Parathyroid adenoma (tissue), 2 donors: Measurements from ENCODE around the gene CRB2.

Experiments used
- H2AFZ ChIP-seq: fragments of 300-600 bp; sonication (generic); one replicate; pipeline ENCODE4 v1.7.0; 2017; ENCODE audit warnings: antibody characterized with exemption, mild to moderate bottlenecking
- H3K27ac ChIP-seq: fragments of 300-600 bp; sonication (generic); one replicate; pipeline ENCODE4 v1.7.0; 2017
- H3K27me3 ChIP-seq: fragments of 300-600 bp; sonication (generic); one replicate; pipeline ENCODE4 v1.7.0; 2017; ENCODE audit warnings: low read length; ENCODE audit not compliant: control insufficient read depth, insufficient read depth
- H3K36me3 ChIP-seq: fragments of 300-600 bp; sonication (generic); one replicate; pipeline ENCODE4 v1.7.0; 2017; ENCODE audit warnings: low read length; ENCODE audit not compliant: control insufficient read depth, insufficient read depth
- H3K4me1 ChIP-seq: fragments of 300-600 bp; sonication (generic); one replicate; pipeline ENCODE4 v1.7.0; 2017; ENCODE audit warnings: control low read depth
- H3K4me2 ChIP-seq: fragments of 300-600 bp; sonication (generic); one replicate; pipeline ENCODE4 v1.7.0; 2017; ENCODE audit warnings: low read length
- H3K4me3 ChIP-seq: fragments of 300-600 bp; sonication (generic); one replicate; pipeline ENCODE4 v1.7.0; 2017; ENCODE audit warnings: low read depth, low read length
- H3K79me2 ChIP-seq: fragments of 300-600 bp; sonication (generic); one replicate; pipeline ENCODE4 v1.7.0; 2017; ENCODE audit warnings: control low read depth
- H3K9ac ChIP-seq: fragments of 300-600 bp; sonication (generic); one replicate; pipeline ENCODE4 v1.7.0; 2017; ENCODE audit warnings: mild to moderate bottlenecking
- H3K9me3 ChIP-seq: fragments of 300-600 bp; sonication (generic); one replicate; pipeline ENCODE4 v1.7.0; 2017; ENCODE audit warnings: low read length; ENCODE audit not compliant: control insufficient read depth
- CTCF ChIP-seq: fragments of 300-600 bp; sonication (generic); IDR thresholded peaks from one replicate; pipeline ENCODE4 v1.7.0; 2017; ENCODE audit warnings: antibody characterized with exemption, mild to moderate bottlenecking
- donor health status: primary hyperparathyroidism.

Gene CRB2

DNA sequence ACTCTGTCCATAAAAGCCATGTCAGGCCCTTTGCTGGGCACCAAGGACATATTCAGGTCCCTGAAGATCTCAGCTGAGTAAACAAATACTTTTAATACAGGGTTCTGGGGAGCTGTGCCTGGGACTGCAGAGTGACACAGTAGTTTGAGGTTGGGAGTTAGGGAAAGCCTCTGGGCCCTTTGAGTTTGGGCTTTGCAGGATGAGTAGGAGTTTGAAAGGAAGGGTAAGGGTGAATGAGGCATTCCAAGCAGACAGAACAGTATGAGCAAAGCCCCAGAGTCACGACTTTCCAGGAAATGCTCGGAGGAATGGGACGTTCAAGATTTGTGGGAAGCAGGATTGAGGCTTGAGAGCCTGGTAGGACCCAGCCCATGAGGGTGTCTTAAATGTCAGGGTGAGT, 13.3 kb downstream of the CRB2 start:
- no peaks in the 10 kb centered on the region for H3K27me3 ChIP-seq
- H3K4me2 ChIP-seq: no peak overlapping the region
- H3K27ac ChIP-seq: no peak overlapping the region
- no peaks in the 10 kb centered on the region for H3K4me1 ChIP-seq
- H3K9ac ChIP-seq: no peak overlapping the region
- H3K9me3 ChIP-seq: no peaks in the 10 kb centered on the region
- H3K36me3 ChIP-seq: no peaks in the 10 kb centered on the region
- no peak overlapping the region for H2AFZ ChIP-seq
- H3K4me3 ChIP-seq: no peak overlapping the region
- no peaks in the 10 kb centered on the region for H3K79me2 ChIP-seq
- no peak for TF ChIP-seq CTCF

- Histone ChIP-seq H3K4me2 (no peak overlapping the region), H2AFZ (no peak overlapping the region), H3K27me3 (no peaks in the 10 kb centered on the region), H3K4me1 (no peaks in the 10 kb centered on the region), H3K36me3 (no peaks in the 10 kb centered on the region), H3K27ac (no peak overlapping the region), H3K79me2 (no peaks in the 10 kb centered on the region), H3K4me3 (no peak overlapping the region), H3K9me3 (no peaks in the 10 kb centered on the region), H3K9ac (no peak overlapping the region)
- no peak for TF ChIP-seq CTCF
These were observed 14.1 kb downstream of the CRB2 start for GRCh38 chr9:123370108-123370507.

GRCh38 chr9:123370526-123371227, 14.7 kb downstream of the CRB2 start:
- TF ChIP-seq CTCF: no peak
- Histone ChIP-seq H3K4me3 (no peak overlapping the region), H3K79me2 (no peaks in the 10 kb centered on the region), H3K4me2 (no peak overlapping the region), H3K27me3 (no peaks in the 10 kb centered on the region), H3K27ac (no peak overlapping the region), H3K4me1 (no peaks in the 10 kb centered on the region), H3K9me3 (no peaks in the 10 kb centered on the region), H3K36me3 (no peaks in the 10 kb centered on the region), H2AFZ (no peak overlapping the region), H3K9ac (no peak overlapping the region)

GRCh38 chr9:123371228-123371584, 15.2 kb downstream of the CRB2 start:
- Histone ChIP-seq H3K27me3 (no peaks in the 10 kb centered on the region), H3K4me1 (no peaks in the 10 kb centered on the region), H3K4me3 (no peak overlapping the region), H3K36me3 (no peaks in the 10 kb centered on the region), H3K9me3 (no peaks in the 10 kb centered on the region), H3K4me2 (no peak overlapping the region), H3K9ac (no peak overlapping the region), H2AFZ (no peak overlapping the region), H3K27ac (no peak overlapping the region), H3K79me2 (no peaks in the 10 kb centered on the region)
- no peak for TF ChIP-seq CTCF
